SJSA1 (cell line): ENCODE data around the gene CLCNKA. TPM values are rescaled to one million over a fixed set of nuclear protein-coding genes. Genes with fewer than 3 reads are reported as not detected.

ENCODE experiments used
- DNase-seq, 2 experiments: peaks; one replicate each; pipeline ENCODE4 v3.0.0-alpha.2; 2015 to 2020; ENCODE audit warnings: low spot score in 2 of 2, low read depth in 1 of 2
- H3K27ac ChIP-seq: fragments of 250-450 bp; sonication (Bioruptor Pico); 2 replicates; pipeline ENCODE4 v1.5.1; 2020; ENCODE audit warnings: mild to moderate bottlenecking, moderate library complexity
- H3K27me3 ChIP-seq: fragments of 250-450 bp; sonication (Bioruptor Pico); replicated peaks from 2 replicates; pipeline ENCODE4 v1.5.1; 2020; ENCODE audit warnings: mild to moderate bottlenecking, moderate library complexity
- H3K36me3 ChIP-seq: fragments of 250-450 bp; sonication (Bioruptor Pico); 2 replicates; pipeline ENCODE4 v1.5.1; 2020; ENCODE audit warnings: mild to moderate bottlenecking
- H3K4me1 ChIP-seq: fragments of 250-450 bp; sonication (Bioruptor Pico); replicated peaks from 2 replicates; pipeline ENCODE4 v1.6.1; 2021; ENCODE audit warnings: mild to moderate bottlenecking
- H3K4me3 ChIP-seq: fragments of 250-450 bp; sonication (Bioruptor Pico); 2 replicates; pipeline ENCODE4 v1.5.1; 2020; ENCODE audit warnings: mild to moderate bottlenecking
- H3K9me3 ChIP-seq: fragments of 250-450 bp; sonication (Bioruptor Pico); replicated peaks from 2 replicates; pipeline ENCODE4 v1.5.1; 2020; ENCODE audit warnings: mild to moderate bottlenecking
- total RNA-seq: library from RNA; depleted of rRNA; stranded (reverse); fragments of >200 nt; shearing (Covaris generic); gene quantifications from 2 replicates; pipeline ENCODE4 v1.2.3, GENCODE V29; 2014; rRNA removed

The CLCNKA gene
- total RNA-seq, 1 experiment from 2014 or later, result not detected

- H3K27ac ChIP-seq, result no peak overlapping the region
- no peaks in the 10 kb centered on the region for H3K9me3 ChIP-seq
- H3K27me3 ChIP-seq, result no peaks in the 10 kb centered on the region
- peaks cover 6% of the 10 kb centered on the region for H3K4me1 ChIP-seq
- H3K4me3 ChIP-seq, result no peak overlapping the region
- H3K36me3 ChIP-seq, result no peaks in the 10 kb centered on the region
- peak; percentile 54 to 81 for DNase-seq
Observed at GRCh38 chr1:16082283-16083038, 60.6 kb downstream of the CLCNKA start.

GRCh38 chr1:16083486-16083885 lies 61.6 kb downstream of the CLCNKA start:
- H3K4me3 ChIP-seq, result no peak overlapping the region

More at GRCh38 chr1:16083486-16083885, 61.6 kb downstream of the CLCNKA start:
- Histone ChIP-seq H3K4me1 (peaks cover 9% of the 10 kb centered on the region), H3K36me3 (no peaks in the 10 kb centered on the region), H3K27me3 (no peaks in the 10 kb centered on the region), H3K9me3 (no peaks in the 10 kb centered on the region), H3K27ac (no peak overlapping the region)
- no peak for DNase-seq

Other genes with a start within 250 kb of the CLCNKA start
- 2.1 and 4.6 TPM in 2 replicates for gene UQCRHL, start 214.4 kb upstream of the CLCNKA start, total RNA-seq
- gene SPEN, start 174.3 kb upstream of the CLCNKA start, total RNA-seq, result 5.0 and 17.5 TPM in 2 replicates
- 26.6 and 33.6 TPM in 2 replicates for gene ZBTB17, start 45.9 kb upstream of the CLCNKA start, total RNA-seq
- not detected in 2 replicates for gene SRARP, start 17.8 kb upstream of the CLCNKA start, total RNA-seq
- gene HSPB7, start 4.0 kb upstream of the CLCNKA start, total RNA-seq, result not detected in 2 replicates
- gene CLCNKB, start 21.7 kb downstream of the CLCNKA start, total RNA-seq, result not detected in 2 replicates
- gene FAM131C, start 51.6 kb downstream of the CLCNKA start, total RNA-seq, result 0.11 TPM in 1 of 2 replicates, not detected in the other
- gene EPHA2, start 134.0 kb downstream of the CLCNKA start, total RNA-seq, result 44.0 and 51.0 TPM in 2 replicates
- gene ARHGEF19, start 190.6 kb downstream of the CLCNKA start, total RNA-seq, result 3.8 and 10.7 TPM in 2 replicates
- gene CPLANE2, start 215.1 kb downstream of the CLCNKA start, total RNA-seq, result 2.2 and 14.8 TPM in 2 replicates